Measurements from ENCODE around the gene DOCK1.

GRCh38 chr10:127227027-127227426 lies 321.8 kb downstream of the DOCK1 start:
- TF ChIP-seq EP300 (conservative IDR thresholded peaks at IDR 0.05; ENCODE audit: poor library complexity, severe bottlenecking) (no peak), CTCF (IDR thresholded peaks at IDR 0.05; ENCODE audit: poor library complexity, severe bottlenecking) (no peak), REST (IDR thresholded peaks at IDR 0.05; ENCODE audit: borderline replicate concordance) (no peak), POLR2AphosphoS5 (IDR thresholded peaks at IDR 0.05) (no peak), MXI1 (conservative IDR thresholded peaks at IDR 0.05; ENCODE audit: poor library complexity, severe bottlenecking) (no peak), RAD21 (conservative IDR thresholded peaks at IDR 0.05) (no peak)

Data from neural cell (in vitro differentiated cells).